PC-9 (cell line): ENCODE data around the gene PTGES. TPM values are rescaled to one million over a fixed set of nuclear protein-coding genes. Genes with fewer than 3 reads are reported as not detected.
"Not testable (repeated sequence)": the region's sequence is repeated elsewhere in the genome, so short reads cannot be mapped to it uniquely, and the experiment has no call there.

Source experiments
- BruUV-seq: library from RNA; stranded (reverse); fragments of 400-500 nt; replicated peaks from 2 replicates; lab custom pipeline; 2021; lab: Mats Ljungman, UMichigan
- CTCF ChIA-PET: fragments of 300-600 bp; sonication (Branson Sonifier 250); formaldehyde crosslinking; loops from one replicate; lab custom pipeline; 2022; ENCODE audit warnings: antibody characterized with exemption; lab: Charles Lee
- POLR2A ChIA-PET: fragments of 300-600 bp; sonication (Branson Sonifier 250); formaldehyde crosslinking; loops from one replicate; lab custom pipeline; 2022; ENCODE audit warnings: antibody characterized with exemption; ENCODE audit not compliant: unreplicated experiment; lab: Charles Lee
- DNase-seq, 2 experiments: peaks; one replicate each; pipeline versions ENCODE4 v3.0.0 to v3.0.0-alpha.2; 2015 to 2022; ENCODE audit warnings: mixed read lengths in 1 of 2
- H2AFZ ChIP-seq: fragments of 200-600 bp; sonication (generic); 2 replicates; pipeline ENCODE4 v1.8.1; 2017; ENCODE audit warnings: antibody characterized with exemption
- H3F3A ChIP-seq: fragments of 200-600 bp; sonication (generic); 2 replicates; pipeline ENCODE4 v1.8.1; 2017; ENCODE audit warnings: antibody characterized with exemption, mild to moderate bottlenecking, low read depth; ENCODE audit not compliant: insufficient read depth
- H3K27ac ChIP-seq: fragments of 200-600 bp; sonication (generic); 2 replicates; pipeline ENCODE4 v1.6.1; 2016; ENCODE audit warnings: mixed run types
- H3K27me3 ChIP-seq: fragments of 200-600 bp; sonication (generic); 2 replicates; pipeline ENCODE4 v1.6.1; 2016; ENCODE audit warnings: low read depth, mixed run types; ENCODE audit not compliant: insufficient read depth
- H3K36me3 ChIP-seq: fragments of 200-600 bp; sonication (generic); 2 replicates; pipeline ENCODE4 v1.6.1; 2016; ENCODE audit warnings: low read depth, mixed run types
- H3K4me1 ChIP-seq: fragments of 200-600 bp; sonication (generic); replicated peaks from 2 replicates; pipeline ENCODE4 v1.6.1; 2016; ENCODE audit warnings: mixed run types; ENCODE audit not compliant: insufficient read depth
- H3K4me2 ChIP-seq: fragments of 200-600 bp; sonication (generic); 2 replicates; pipeline ENCODE4 v1.6.1; 2017; ENCODE audit warnings: mixed run types
- H3K4me3 ChIP-seq: fragments of 200-600 bp; sonication (generic); 2 replicates; pipeline ENCODE4 v1.6.1; 2016; ENCODE audit warnings: mixed run types
- H3K79me2 ChIP-seq: fragments of 200-600 bp; sonication (generic); 2 replicates; pipeline ENCODE4 v1.6.1; 2017; ENCODE audit warnings: low read depth, mixed run types
- H3K9me2 ChIP-seq: fragments of 200-600 bp; sonication (generic); 2 replicates; pipeline ENCODE4 v1.8.1; 2017; ENCODE audit warnings: mild to moderate bottlenecking; ENCODE audit not compliant: insufficient read depth
- H3K9me3 ChIP-seq: fragments of 200-600 bp; sonication (generic); 2 replicates; pipeline ENCODE4 v1.8.1; 2016; ENCODE audit warnings: low read depth; ENCODE audit not compliant: insufficient read depth
- H4K20me1 ChIP-seq: fragments of 200-600 bp; sonication (generic); 2 replicates; pipeline ENCODE4 v1.8.1; 2017; ENCODE audit not compliant: insufficient read depth
- CTCF ChIP-seq: fragments of 200-600 bp; sonication (generic); conservative IDR thresholded peaks from 2 replicates; pipeline ENCODE4 v1.6.1; 2017; ENCODE audit warnings: mixed run types, antibody characterized with exemption, mild to moderate bottlenecking, moderate library complexity
- EZH2 ChIP-seq: fragments of 200-600 bp; sonication (generic); IDR thresholded peaks from 2 replicates; pipeline ENCODE4 v1.8.0; 2017; ENCODE audit warnings: antibody characterized with exemption, low read depth
- intact Hi-C: fragments of 100-400 bp; cut with micrococcal nuclease; formaldehyde crosslinking; loops from one replicate; pipeline ENCODE4 v1.10.0; 2022; ENCODE audit not compliant: unreplicated experiment
- total RNA-seq: library from RNA; stranded (reverse); gene quantifications from 2 replicates; pipeline ENCODE4 v1.2.3, GENCODE V29; 2021

PTGES gene
- total RNA-seq, 1 experiment from 2014 or later, result 119 TPM

GRCh38 chr9:129761901-129762369 is 9.1 kb upstream of the PTGES start:
- no peaks in the 10 kb centered on the region for H3K9me2 ChIP-seq
- H3K79me2 ChIP-seq, result no peaks in the 10 kb centered on the region
- DNase-seq, result peak; percentile 80 to 96
- no peak overlapping the region for H2AFZ ChIP-seq
- TF ChIP-seq EZH2 (no peak), CTCF (no peak)
- peak overlapping the region; percentile 23; the same call in 1 of the 2 replicates for H3K4me3 ChIP-seq
- no peaks in the 10 kb centered on the region for H4K20me1 ChIP-seq
- CTCF ChIA-PET, result interaction anchor here (0.7 kb wide), 2 partner anchors 685 to 944 kb away, joined by 5 to 14 read pairs; no protein-coding TSS in a partner anchor
- H3K27ac ChIP-seq, result peak overlapping the region; percentile 97
- no peaks in the 10 kb centered on the region for H3K27me3 ChIP-seq
- H3K36me3 ChIP-seq, result no peaks in the 10 kb centered on the region
- peaks cover 36% of the 10 kb centered on the region for H3F3A ChIP-seq
- peak overlapping the region; percentile 62 for H3K4me2 ChIP-seq
- peaks cover 60% of the 10 kb centered on the region for H3K4me1 ChIP-seq
- POLR2A ChIA-PET, result interaction anchor here (0.6 to 1.0 kb wide), 5 partner anchors 9 to 1600 kb away, joined by 4 to 37 read pairs (median 9); partner anchors contain the start of gene PTGES
- no peaks in the 10 kb centered on the region for H3K9me3 ChIP-seq
- BruUV-seq, result no TSS peak
- intact Hi-C loops, result loop anchor here (1.0 kb wide), 4 partner anchors 11 to 24 kb away; no protein-coding TSS in a partner anchor

GRCh38 chr9:129761293-129761900 is 8.6 kb upstream of the PTGES start:
- intact Hi-C loops, result no loop called here
- Histone ChIP-seq H3K4me3 (peak overlapping the region; percentile 23; the same call in 1 of the 2 replicates), H3K9me3 (no peaks in the 10 kb centered on the region), H3K79me2 (no peaks in the 10 kb centered on the region), H3K4me2 (peak overlapping the region; percentile 62), H4K20me1 (no peaks in the 10 kb centered on the region), H2AFZ (no peak overlapping the region), H3K27me3 (no peaks in the 10 kb centered on the region), H3K4me1 (peaks cover 63% of the 10 kb centered on the region), H3K9me2 (no peaks in the 10 kb centered on the region), H3K27ac (peak overlapping the region; percentile 97), H3K36me3 (no peaks in the 10 kb centered on the region), H3F3A (peaks cover 32% of the 10 kb centered on the region)
- CTCF ChIA-PET, result interaction anchor here (0.7 to 0.9 kb wide), 3 partner anchors 686 to 943 kb away, joined by 5 to 14 read pairs (median 7); no protein-coding TSS in a partner anchor
- TF ChIP-seq EZH2 (no peak), CTCF (no peak)
- DNase-seq, result no peak
- POLR2A ChIA-PET, result interaction anchor here (0.6 to 1.0 kb wide), 5 partner anchors 8 to 1600 kb away, joined by 4 to 37 read pairs (median 9); partner anchors contain the start of gene PTGES
- BruUV-seq, result no TSS peak

- DNase-seq, H4K20me1 ChIP-seq, intact Hi-C loops, H3K9me3 ChIP-seq, H3K79me2 ChIP-seq, H3K9me2 ChIP-seq, H2AFZ ChIP-seq, BruUV-seq, H3K36me3 ChIP-seq, H3K27me3 ChIP-seq, H3K4me3 ChIP-seq: not testable (repeated sequence)
- H3F3A ChIP-seq, result peaks cover 32% of the 10 kb centered on the region
- H3K4me1 ChIP-seq, result peaks cover 63% of the 10 kb centered on the region
- peak overlapping the region; percentile 62 for H3K4me2 ChIP-seq
- ChIA-PET CTCF (interaction anchor here (0.9 kb wide), 1 partner anchor 737 kb away, joined by 7 read pairs; no protein-coding TSS in a partner anchor), POLR2A (interaction anchor here (0.6 kb wide), 1 partner anchor 11 kb away, joined by 13 read pairs; no protein-coding TSS in a partner anchor)
- peak overlapping the region; percentile 97; the same call in 1 of the 2 replicates for H3K27ac ChIP-seq
These were observed 7.9 kb upstream of the PTGES start for GRCh38 chr9:129760784-129761183.
